Endodermal cell (in vitro differentiated cells): ENCODE measurements around the gene TRHDE. TPM values are rescaled to one million over a fixed set of nuclear protein-coding genes. Genes with fewer than 3 reads are reported as not detected.

Experiments
- DNase-seq: peaks from one replicate; pipeline ENCODE4 v3.0.0-alpha.2; 2017
- H3K27ac ChIP-seq: 2 replicates; pipeline ENCODE4 v1.5.1; 2013; ENCODE audit warnings: mild to moderate bottlenecking, low read depth, low read length, moderate library complexity
- H3K27me3 ChIP-seq: 2 replicates; pipeline ENCODE4 v1.6.1; 2013; ENCODE audit warnings: mild to moderate bottlenecking, low read length, moderate library complexity; ENCODE audit not compliant: insufficient read depth, control insufficient read depth, poor library complexity, severe bottlenecking
- H3K36me3 ChIP-seq: 2 replicates; pipeline ENCODE4 v1.7.0; 2013; ENCODE audit warnings: mild to moderate bottlenecking, low read length, moderate library complexity; ENCODE audit not compliant: control insufficient read depth, insufficient read depth
- H3K4me1 ChIP-seq: one replicate; pipeline ENCODE4 v1.7.0; 2013; ENCODE audit warnings: low read length; ENCODE audit not compliant: control insufficient read depth, insufficient read depth
- H3K4me3 ChIP-seq: 2 replicates; pipeline ENCODE4 v1.5.1; 2013; ENCODE audit warnings: mild to moderate bottlenecking, low read length, moderate library complexity
- H3K9ac ChIP-seq: 2 replicates; pipeline ENCODE4 v1.6.1; 2013; ENCODE audit warnings: mild to moderate bottlenecking, low read length, moderate library complexity; ENCODE audit not compliant: poor library complexity, severe bottlenecking; ENCODE audit errors: extremely low read depth
- H3K9me3 ChIP-seq: 2 replicates; pipeline ENCODE4 v1.6.1; 2013; ENCODE audit warnings: mild to moderate bottlenecking, low read length, moderate library complexity; ENCODE audit not compliant: control insufficient read depth
- H3K27ac Mint-ChIP-seq: 2 replicates; pipeline ENCODE4 v1.8.0; 2020; ENCODE audit warnings: mixed read lengths
- H3K27me3 Mint-ChIP-seq: 2 replicates; pipeline ENCODE4 v1.8.0; 2021; ENCODE audit warnings: mild to moderate bottlenecking, mixed read lengths; ENCODE audit not compliant: insufficient read depth
- H3K36me3 Mint-ChIP-seq: 2 replicates; pipeline ENCODE4 v1.8.0; 2020; ENCODE audit warnings: low read depth, mixed read lengths
- H3K4me1 Mint-ChIP-seq: 2 replicates; pipeline ENCODE4 v1.8.0; 2020; ENCODE audit warnings: mixed read lengths
- H3K4me3 Mint-ChIP-seq: 2 replicates; pipeline ENCODE4 v1.8.0; 2020; ENCODE audit warnings: mild to moderate bottlenecking, moderate library complexity, mixed read lengths
- H3K9me3 Mint-ChIP-seq: 2 replicates; pipeline ENCODE4 v1.8.0; 2020; ENCODE audit warnings: mild to moderate bottlenecking, mixed read lengths
- CTCF ChIP-seq: fragments of 200-600 bp; sonication (generic); conservative IDR thresholded peaks from 2 replicates; pipeline ENCODE4 v1.5.0; 2021; ENCODE audit warnings: antibody characterized with exemption, mild to moderate bottlenecking
- WGBS, 2 experiments: methylation state at CpG; one replicate each; pipeline versions ENCODE4 v1.1.5 to v1.1.7; 2013; ENCODE audit warnings: missing lambda C conversion rate in 2 of 2, mixed read lengths in 1 of 2; ENCODE audit not compliant: insufficient coverage in 1 of 2, insufficient read length in 1 of 2; 5-methylcytosine and 5-hydroxymethylcytosine counted together
- total RNA-seq, 2 donors: library from RNA; stranded (reverse); fragmentation: NEBNext Ultra II Directional in 1 of 2; extraction: Animal tissue kit (Norgen Biotek cat#: 25700) in 1 of 2; gene quantifications; 2 replicates in 1 of 2; 3 replicates in 1 of 2; pipeline ENCODE4 v1.2.1, GENCODE V29; 2021

Gene TRHDE
- total RNA-seq, 2 donors from 2014 or later = 0.20 to 1.2 TPM

GRCh38 chr12:72264548-72265175 lies 7.5 kb upstream of the TRHDE start:
- Histone ChIP-seq H3K9me3 (no peaks in the 10 kb centered on the region), H3K4me1 (no peaks in the 10 kb centered on the region), H3K27ac (no peak overlapping the region), H3K4me3 (no peak overlapping the region), H3K36me3 (no peaks in the 10 kb centered on the region), H3K9ac (no peak overlapping the region), H3K27me3 (no peaks in the 10 kb centered on the region)
- 43 to 50% methylated on average over 1 of the region's 1 CpG for WGBS, 2 experiments
- no peak overlapping the region for H3K4me3 Mint-ChIP-seq
- H3K36me3 Mint-ChIP-seq = no peaks in the 10 kb centered on the region
- H3K4me1 Mint-ChIP-seq = no peaks in the 10 kb centered on the region
- TF ChIP-seq CTCF = peak; percentile 77
- H3K27me3 Mint-ChIP-seq = no peaks in the 10 kb centered on the region
- no peak overlapping the region for H3K27ac Mint-ChIP-seq
- no peak for DNase-seq
- no peaks in the 10 kb centered on the region for H3K9me3 Mint-ChIP-seq

- Mint-ChIP-seq H3K27ac (no peak overlapping the region), H3K4me1 (peaks cover 5% of the 10 kb centered on the region), H3K36me3 (no peaks in the 10 kb centered on the region), H3K4me3 (no peak overlapping the region), H3K9me3 (no peaks in the 10 kb centered on the region), H3K27me3 (peaks cover 33% of the 10 kb centered on the region)
- Histone ChIP-seq H3K4me3 (no peak overlapping the region), H3K27me3 (peaks cover 23% of the 10 kb centered on the region), H3K27ac (no peak overlapping the region), H3K9me3 (no peaks in the 10 kb centered on the region), H3K9ac (no peak overlapping the region), H3K4me1 (no peaks in the 10 kb centered on the region), H3K36me3 (no peaks in the 10 kb centered on the region)
- 81 to 83% methylated on average over 1 to 2 of the region's 2 CpGs for WGBS, 2 experiments
- DNase-seq = no peak
- peak; percentile 58 for TF ChIP-seq CTCF
These were observed 4.2 kb upstream of the TRHDE start for GRCh38 chr12:72267974-72268373.

- H3K9me3 Mint-ChIP-seq = no peaks in the 10 kb centered on the region
- Histone ChIP-seq H3K9ac (no peak overlapping the region), H3K4me1 (no peaks in the 10 kb centered on the region), H3K27me3 (peaks cover 27% of the 10 kb centered on the region), H3K36me3 (no peaks in the 10 kb centered on the region), H3K9me3 (no peaks in the 10 kb centered on the region), H3K4me3 (no peak overlapping the region), H3K27ac (no peak overlapping the region)
- no peaks in the 10 kb centered on the region for H3K36me3 Mint-ChIP-seq
- H3K27ac Mint-ChIP-seq = no peak overlapping the region
- TF ChIP-seq CTCF = no peak
- WGBS, 2 experiments = 80 to 91% methylated on average over 2 of the region's 2 CpGs
- peaks cover 37% of the 10 kb centered on the region for H3K27me3 Mint-ChIP-seq
- peaks cover 5% of the 10 kb centered on the region for H3K4me1 Mint-ChIP-seq
- H3K4me3 Mint-ChIP-seq = no peak overlapping the region
- no peak for DNase-seq
These were observed 3.8 kb upstream of the TRHDE start for GRCh38 chr12:72268386-72268785.
